ENCODE measurements around the gene RIT2. TPM values are rescaled to one million over a fixed set of nuclear protein-coding genes. Genes with fewer than 3 reads are reported as not detected.

Gene RIT2
- polyA plus RNA-seq, 1 of the 3 experiments (the other 2 are of a cell fraction) = not detected

DNA sequence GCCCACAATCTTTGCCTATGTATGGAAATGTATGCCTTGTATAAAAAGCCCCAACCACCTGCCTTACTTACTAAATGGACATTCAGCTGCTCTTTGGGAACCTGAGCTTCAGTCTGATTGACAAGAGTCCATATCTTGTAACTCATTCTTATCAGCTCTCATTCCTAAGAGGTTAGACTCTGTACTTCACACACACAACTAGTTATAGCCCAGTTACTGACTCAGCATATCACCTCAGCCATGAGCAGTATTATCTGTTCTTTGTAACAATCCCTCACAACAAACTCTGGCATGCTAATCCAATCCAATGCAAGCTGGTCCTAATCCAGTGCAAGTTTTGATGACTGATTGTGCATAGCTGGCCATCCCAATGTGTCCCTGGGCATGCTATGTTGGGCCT lies 250.6 kb downstream of the RIT2 start:
- no peaks in the 10 kb centered on the region for H3K79me2 ChIP-seq (ENCODE audit: insufficient read depth)
- H3K36me3 ChIP-seq (replicated peaks in 1 of 2; ENCODE audit: control insufficient read depth in 1 of 2, insufficient read depth in 2 of 2, low read length in 1 of 2) = no peaks in the 10 kb centered on the region
- H4K20me1 ChIP-seq (ENCODE audit: insufficient read depth) = no peaks in the 10 kb centered on the region
- ChIA-PET POLR2A (no interaction called here), CTCF (interaction anchor here (0.6 kb wide), 1 partner anchor 331 kb away, joined by 4 read pairs; no protein-coding TSS in a partner anchor)
- TF ChIP-seq FOXM1 (IDR thresholded peaks at IDR 0.05; ENCODE audit: low read depth) (no peak), MXI1 (IDR thresholded peaks at IDR 0.05; ENCODE audit: low read depth, low read length) (no peak), CTCF (IDR thresholded peaks at IDR 0.05) (no peak), RFX5 (IDR thresholded peaks at IDR 0.05; ENCODE audit: low read length) (no peak), EP300 (IDR thresholded peaks at IDR 0.05; ENCODE audit: borderline replicate concordance in 1 of 2, low read depth in 1 of 2, low read length in 1 of 2) (no peak), YY1 (IDR thresholded peaks at IDR 0.05; ENCODE audit: low read depth) (no peak), NFIC (IDR thresholded peaks at IDR 0.05; ENCODE audit: borderline replicate concordance) (no peak), USF1 (IDR thresholded peaks at IDR 0.05; ENCODE audit: borderline replicate concordance, low read depth) (no peak), TCF12 (IDR thresholded peaks at IDR 0.05) (no peak), RAD21 (IDR thresholded peaks at IDR 0.05; ENCODE audit: low read length) (no peak), USF2 (IDR thresholded peaks at IDR 0.05; ENCODE audit: borderline replicate concordance, low read depth, low read length) (no peak), SIN3A (IDR thresholded peaks at IDR 0.05; ENCODE audit: borderline replicate concordance, low read depth, low read length) (no peak), FOSL2 (IDR thresholded peaks at IDR 0.05; ENCODE audit: borderline replicate concordance, low read depth) (no peak), GATA2 (CRISPR knock-in tag; IDR thresholded peaks at IDR 0.05) (no peak), TEAD4 (IDR thresholded peaks at IDR 0.05; ENCODE audit: borderline replicate concordance, insufficient read depth) (no peak), POLR2AphosphoS5 (IDR thresholded peaks at IDR 0.05; ENCODE audit: low read depth, low read length) (no peak), JUND (IDR thresholded peaks at IDR 0.05) (no peak), MEF2A (IDR thresholded peaks at IDR 0.05; ENCODE audit: borderline replicate concordance, low read depth) (no peak)
- TF ChIP-seq, protein P1, sequence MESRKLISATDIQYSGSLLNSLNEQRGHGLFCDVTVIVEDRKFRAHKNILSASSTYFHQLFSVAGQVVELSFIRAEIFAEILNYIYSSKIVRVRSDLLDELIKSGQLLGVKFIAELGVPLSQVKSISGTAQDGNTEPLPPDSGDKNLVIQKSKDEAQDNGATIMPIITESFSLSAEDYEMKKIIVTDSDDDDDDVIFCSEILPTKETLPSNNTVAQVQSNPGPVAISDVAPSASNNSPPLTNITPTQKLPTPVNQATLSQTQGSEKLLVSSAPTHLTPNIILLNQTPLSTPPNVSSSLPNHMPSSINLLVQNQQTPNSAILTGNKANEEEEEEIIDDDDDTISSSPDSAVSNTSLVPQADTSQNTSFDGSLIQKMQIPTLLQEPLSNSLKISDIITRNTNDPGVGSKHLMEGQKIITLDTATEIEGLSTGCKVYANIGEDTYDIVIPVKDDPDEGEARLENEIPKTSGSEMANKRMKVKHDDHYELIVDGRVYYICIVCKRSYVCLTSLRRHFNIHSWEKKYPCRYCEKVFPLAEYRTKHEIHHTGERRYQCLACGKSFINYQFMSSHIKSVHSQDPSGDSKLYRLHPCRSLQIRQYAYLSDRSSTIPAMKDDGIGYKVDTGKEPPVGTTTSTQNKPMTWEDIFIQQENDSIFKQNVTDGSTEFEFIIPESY (IDR thresholded peaks at IDR 0.05; ENCODE audit: borderline replicate concordance, low read depth) = no peak
- TF ChIP-seq, protein P2, sequence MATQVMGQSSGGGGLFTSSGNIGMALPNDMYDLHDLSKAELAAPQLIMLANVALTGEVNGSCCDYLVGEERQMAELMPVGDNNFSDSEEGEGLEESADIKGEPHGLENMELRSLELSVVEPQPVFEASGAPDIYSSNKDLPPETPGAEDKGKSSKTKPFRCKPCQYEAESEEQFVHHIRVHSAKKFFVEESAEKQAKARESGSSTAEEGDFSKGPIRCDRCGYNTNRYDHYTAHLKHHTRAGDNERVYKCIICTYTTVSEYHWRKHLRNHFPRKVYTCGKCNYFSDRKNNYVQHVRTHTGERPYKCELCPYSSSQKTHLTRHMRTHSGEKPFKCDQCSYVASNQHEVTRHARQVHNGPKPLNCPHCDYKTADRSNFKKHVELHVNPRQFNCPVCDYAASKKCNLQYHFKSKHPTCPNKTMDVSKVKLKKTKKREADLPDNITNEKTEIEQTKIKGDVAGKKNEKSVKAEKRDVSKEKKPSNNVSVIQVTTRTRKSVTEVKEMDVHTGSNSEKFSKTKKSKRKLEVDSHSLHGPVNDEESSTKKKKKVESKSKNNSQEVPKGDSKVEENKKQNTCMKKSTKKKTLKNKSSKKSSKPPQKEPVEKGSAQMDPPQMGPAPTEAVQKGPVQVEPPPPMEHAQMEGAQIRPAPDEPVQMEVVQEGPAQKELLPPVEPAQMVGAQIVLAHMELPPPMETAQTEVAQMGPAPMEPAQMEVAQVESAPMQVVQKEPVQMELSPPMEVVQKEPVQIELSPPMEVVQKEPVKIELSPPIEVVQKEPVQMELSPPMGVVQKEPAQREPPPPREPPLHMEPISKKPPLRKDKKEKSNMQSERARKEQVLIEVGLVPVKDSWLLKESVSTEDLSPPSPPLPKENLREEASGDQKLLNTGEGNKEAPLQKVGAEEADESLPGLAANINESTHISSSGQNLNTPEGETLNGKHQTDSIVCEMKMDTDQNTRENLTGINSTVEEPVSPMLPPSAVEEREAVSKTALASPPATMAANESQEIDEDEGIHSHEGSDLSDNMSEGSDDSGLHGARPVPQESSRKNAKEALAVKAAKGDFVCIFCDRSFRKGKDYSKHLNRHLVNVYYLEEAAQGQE (IDR thresholded peaks at IDR 0.05; ENCODE audit: low read depth, low read length) = no peak
- no peak overlapping the region for H3K9ac ChIP-seq
- no peaks in the 10 kb centered on the region for H3K4me1 ChIP-seq (ENCODE audit: control insufficient read depth in 1 of 2, insufficient read depth in 2 of 2, low read depth in 1 of 2, low read length in 1 of 2)
- no peak for DNase-seq
- H3K9me2 ChIP-seq = no peaks in the 10 kb centered on the region
- H3K9me3 ChIP-seq = no peaks in the 10 kb centered on the region
- H3F3A ChIP-seq (replicated peaks; ENCODE audit: insufficient read depth) = no peaks in the 10 kb centered on the region
- no peaks in the 10 kb centered on the region for H3K27me3 ChIP-seq (ENCODE audit: insufficient read depth)
- H3K4me3 ChIP-seq (ENCODE audit: low read depth in 2 of 2, low read length in 1 of 2) = no peak overlapping the region
- H2AFZ ChIP-seq (ENCODE audit: low read depth) = no peak overlapping the region
- H3K27ac ChIP-seq (ENCODE audit: low read depth in 2 of 2, low read length in 1 of 2) = no peak overlapping the region
- no peak overlapping the region for H3K4me2 ChIP-seq
